ENCODE measurements around the gene ANXA8.

ANXA8 gene

DNA sequence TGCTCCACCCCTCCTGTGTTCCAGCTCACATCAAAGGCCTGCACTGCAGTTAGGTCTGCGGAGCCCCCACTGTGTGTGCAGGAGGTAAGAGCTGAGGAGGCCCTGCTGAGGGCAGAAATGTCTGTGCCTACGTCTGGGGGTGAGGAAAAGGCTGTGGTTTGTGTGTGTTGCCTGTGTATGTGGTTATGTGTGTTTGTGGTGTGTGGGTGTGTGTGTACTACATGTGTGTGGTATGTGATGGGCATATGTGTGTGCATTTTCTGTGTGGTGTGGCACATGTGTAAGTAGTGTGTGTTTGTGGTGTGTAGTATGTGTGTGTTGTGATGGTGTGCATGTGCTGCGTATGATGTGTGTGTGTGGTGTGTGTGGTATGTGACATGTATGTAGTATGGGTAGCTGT, 36.2 kb downstream of the ANXA8 start:
- DNase-seq (ENCODE audit: low read depth in 2 of 2) = no peak

DNA sequence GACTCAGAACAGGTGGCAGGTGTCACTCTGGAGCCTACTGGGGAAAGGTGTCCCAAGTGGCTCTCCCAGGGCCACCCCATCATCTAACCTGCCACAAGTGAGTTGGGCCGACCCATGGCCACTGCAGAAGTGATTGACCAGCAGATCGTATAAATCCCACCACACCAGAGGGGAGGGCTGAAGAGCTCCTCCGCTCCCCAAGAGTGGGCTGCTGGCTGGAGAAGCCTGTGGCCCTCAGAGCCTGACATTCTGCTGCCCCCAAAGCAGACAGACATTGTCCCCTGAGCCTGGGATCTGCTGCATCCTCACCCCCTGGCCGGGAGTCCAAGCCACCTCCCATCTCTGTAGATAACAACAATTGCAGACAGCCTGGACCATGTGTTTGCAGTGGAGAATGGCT, 36.7 kb downstream of the ANXA8 start:
- DNase-seq (ENCODE audit: low read depth in 2 of 2) = no peak

DNA sequence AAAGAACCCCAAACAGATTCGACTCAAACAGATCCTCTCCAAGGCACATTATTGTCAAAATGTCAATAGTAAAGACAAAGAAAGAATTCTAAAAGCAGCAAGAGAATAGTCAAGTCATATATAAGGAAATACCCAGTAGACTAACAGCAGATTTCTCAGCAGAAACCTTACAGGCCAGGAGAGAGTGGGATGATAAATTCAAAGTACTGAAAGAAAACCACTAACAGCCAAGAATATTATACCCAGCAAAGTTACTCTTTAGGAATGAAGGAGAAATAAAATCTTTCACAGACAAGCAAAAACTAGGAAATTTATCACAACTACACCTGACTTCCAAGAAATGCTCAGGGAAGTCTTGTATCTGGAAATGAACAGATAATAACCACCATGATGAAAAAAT, 38.2 kb downstream of the ANXA8 start:
- DNase-seq (ENCODE audit: low read depth in 2 of 2) = no peak

- no peak for DNase-seq (ENCODE audit: low read depth in 2 of 2)
These were observed 39.9 kb downstream of the ANXA8 start for GRCh38 chr10:47444047-47444446.

DNA sequence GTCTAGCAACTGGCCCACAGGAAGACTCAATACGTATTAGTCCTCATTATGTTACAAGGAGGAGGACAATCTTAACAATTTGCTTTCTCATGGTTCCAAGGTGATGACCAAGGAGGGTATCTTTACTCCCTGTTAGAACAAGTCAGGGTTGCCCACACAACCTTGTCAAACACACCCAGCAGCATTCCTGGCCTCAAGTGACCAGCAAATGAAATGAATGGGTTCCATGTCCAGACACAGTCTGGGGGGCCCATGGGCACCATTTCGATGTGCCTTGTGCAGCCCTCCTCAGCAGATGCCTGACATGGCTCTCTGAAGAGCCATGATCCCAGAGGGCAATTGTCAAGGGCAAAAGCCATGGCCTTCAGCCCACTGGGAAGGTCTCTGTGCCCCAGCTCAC, 40.8 kb downstream of the ANXA8 start:
- DNase-seq (ENCODE audit: low read depth in 2 of 2) = no peak

- DNase-seq (ENCODE audit: low read depth in 2 of 2) = no peak
These were observed 41.6 kb downstream of the ANXA8 start for GRCh38 chr10:47442351-47442750.

GRCh38 chr10:47441938-47442337, 42.0 kb downstream of the ANXA8 start:
- no peak for DNase-seq (ENCODE audit: low read depth in 2 of 2)

GRCh38 chr10:47440207-47440606, 43.7 kb downstream of the ANXA8 start:
- DNase-seq (ENCODE audit: low read depth in 2 of 2) = no peak

- DNase-seq (ENCODE audit: low read depth in 2 of 2) = no peak
These were observed 44.9 kb downstream of the ANXA8 start for GRCh38 chr10:47438857-47439474.

GRCh38 chr10:47435081-47435480, 48.8 kb downstream of the ANXA8 start:
- DNase-seq (ENCODE audit: low read depth in 2 of 2) = no peak

GRCh38 chr10:47425813-47426419, 58.0 kb downstream of the ANXA8 start:
- no peak for DNase-seq (ENCODE audit: low read depth in 2 of 2)

DNA sequence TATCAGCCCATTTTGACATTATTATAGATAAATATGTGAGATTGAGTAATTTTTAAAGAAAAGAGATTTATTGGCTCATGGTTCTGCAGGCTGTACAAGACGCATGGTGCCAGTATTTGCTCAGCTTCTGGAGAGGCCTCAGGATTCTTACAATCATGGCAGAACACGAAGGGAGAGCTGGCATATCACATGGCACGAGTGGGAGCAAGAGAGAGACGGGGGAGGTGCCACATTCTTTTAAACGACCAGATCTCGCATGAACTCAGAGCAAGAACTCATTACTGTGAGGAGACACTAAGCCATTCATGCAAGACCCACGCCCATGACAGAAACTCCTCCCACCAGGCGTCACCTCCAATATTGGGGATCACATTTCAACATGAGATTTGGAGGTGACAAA, 59.7 kb downstream of the ANXA8 start:
- no peak for DNase-seq (ENCODE audit: low read depth in 2 of 2)

DNA sequence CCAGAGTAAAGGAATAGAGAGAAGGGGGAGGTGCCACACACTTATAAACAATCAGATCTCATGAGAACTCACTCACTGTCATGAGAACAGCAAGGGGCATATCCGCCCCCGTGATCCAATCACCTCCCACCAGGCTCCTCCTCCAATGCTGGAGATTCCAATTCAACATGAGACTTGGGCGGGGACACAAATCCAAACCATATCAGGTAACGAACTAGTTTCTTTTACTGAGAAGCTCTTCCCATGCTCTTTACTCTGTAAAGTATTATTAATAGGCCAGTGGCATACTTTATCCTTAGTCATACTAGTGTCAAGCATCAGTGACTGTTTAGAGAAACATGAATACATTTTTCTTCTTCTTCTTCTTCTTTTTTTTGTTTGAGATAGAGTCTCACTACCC, 60.4 kb downstream of the ANXA8 start:
- no peak for DNase-seq (ENCODE audit: low read depth in 2 of 2)

- no peak for DNase-seq (ENCODE audit: low read depth in 2 of 2)
These were observed 62.6 kb downstream of the ANXA8 start for GRCh38 chr10:47421057-47421952.

- DNase-seq (ENCODE audit: low read depth in 2 of 2) = no peak
These were observed 63.4 kb downstream of the ANXA8 start for GRCh38 chr10:47420305-47421056.

DNA sequence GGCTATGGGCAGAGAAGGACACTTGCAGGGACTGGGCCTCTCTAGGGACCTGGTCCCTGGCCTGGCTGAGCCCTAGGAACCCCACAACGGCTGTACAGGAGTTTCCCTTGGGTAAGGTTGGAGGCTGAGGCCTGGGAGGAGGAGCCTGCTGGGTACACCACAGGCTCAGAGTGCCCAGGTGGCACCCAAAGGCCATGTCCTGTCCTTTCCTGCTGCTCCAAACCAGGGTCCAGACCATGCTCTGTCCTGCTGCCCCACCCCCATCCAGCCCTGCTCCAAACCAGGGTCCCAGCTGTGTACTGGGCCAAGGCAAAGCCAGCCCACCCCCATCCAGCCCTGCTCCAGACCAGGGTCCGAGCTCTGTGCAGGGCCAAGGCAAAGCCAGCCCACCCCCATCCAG, 64.5 kb downstream of the ANXA8 start:
- no peak for DNase-seq (ENCODE audit: low read depth in 2 of 2)

GRCh38 chr10:47418966-47419365, 64.9 kb downstream of the ANXA8 start:
- no peak for DNase-seq (ENCODE audit: low read depth in 2 of 2)

DNA sequence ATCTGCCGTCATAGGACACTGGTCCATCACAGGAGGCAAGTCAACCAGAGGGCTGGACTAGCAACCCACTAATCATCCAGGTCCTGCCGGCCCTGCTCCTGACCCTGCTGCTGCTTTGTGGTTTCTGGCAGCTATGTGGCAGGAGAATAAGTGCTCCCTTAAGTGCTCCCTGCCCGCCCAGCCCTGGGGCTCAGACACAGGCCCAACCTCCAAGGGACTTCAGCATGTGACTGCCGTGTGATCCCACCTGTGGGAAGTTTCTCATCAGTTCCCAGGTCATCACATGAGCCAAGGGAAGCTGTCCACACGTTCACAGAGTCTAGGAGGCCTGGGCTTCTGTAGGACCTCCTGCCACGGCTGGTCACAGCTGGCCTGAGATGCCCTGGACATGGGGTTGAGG, 65.6 kb downstream of the ANXA8 start:
- no peak for DNase-seq (ENCODE audit: low read depth in 2 of 2)
